Suprapubic skin (tissue), 4 donors: Measurements from ENCODE around the gene AVPI1. TPM values are rescaled to one million over a fixed set of nuclear protein-coding genes. Genes with fewer than 3 reads are reported as not detected.
A peak's percentile ranks its signal among the peaks of the same experiment; 100 is the strongest.

Experiments used
- DNase-seq, 2 donors: peaks; one replicate each; pipeline ENCODE4 v3.0.0-alpha.2; 2019; ENCODE audit warnings: low spot score in 2 of 2
- H3K27ac ChIP-seq: fragments of 200-600 bp; sonication (generic); one replicate; pipeline ENCODE4 v1.5.1; 2019
- H3K27me3 ChIP-seq: fragments of 200-600 bp; sonication (generic); one replicate; pipeline ENCODE4 v1.5.1; 2019
- H3K36me3 ChIP-seq: fragments of 200-600 bp; sonication (generic); one replicate; pipeline ENCODE4 v1.5.1; 2019
- H3K4me1 ChIP-seq: fragments of 200-600 bp; sonication (generic); one replicate; pipeline ENCODE4 v1.5.1; 2019
- H3K4me3 ChIP-seq: fragments of 200-600 bp; sonication (generic); one replicate; pipeline ENCODE4 v1.5.1; 2019; ENCODE audit warnings: mild to moderate bottlenecking
- H3K9me3 ChIP-seq: fragments of 200-600 bp; sonication (generic); one replicate; pipeline ENCODE4 v1.5.1; 2019
- CTCF ChIP-seq, 2 donors: fragments of 200-600 bp in 1 of 2; fragments of 450-650 bp in 1 of 2; sonication (generic) in 1 of 2; IDR thresholded peaks; one replicate each; pipeline ENCODE4 v1.5.1; 2016 to 2019; ENCODE audit warnings: antibody characterized with exemption in 2 of 2, mild to moderate bottlenecking in 1 of 2, moderate library complexity in 1 of 2
- EP300 ChIP-seq: sonication (generic); formaldehyde crosslinking; IDR thresholded peaks from one replicate; pipeline ENCODE4 v1.6.1; 2017; ENCODE audit warnings: antibody characterized with exemption
- POLR2A ChIP-seq, 2 donors: fragments of 450-650 bp; IDR thresholded peaks; one replicate each; pipeline ENCODE4 v1.6.1; 2017; ENCODE audit warnings: antibody characterized with exemption in 2 of 2, mild to moderate bottlenecking in 2 of 2, moderate library complexity in 2 of 2
- POLR2AphosphoS5 ChIP-seq, 3 donors: sonication (generic); formaldehyde crosslinking; IDR thresholded peaks; one replicate each; pipeline ENCODE4 v1.6.1; 2017; ENCODE audit warnings: antibody characterized with exemption in 3 of 3
- WGBS: methylation state at CpG from one replicate; pipeline ENCODE4 v1.1.5; 2018; 5-methylcytosine and 5-hydroxymethylcytosine counted together
- total RNA-seq, 4 donors: library from RNA; depleted of rRNA; stranded (reverse); fragments of >200 nt; gene quantifications; one replicate each; pipeline ENCODE4 v1.1.0, GENCODE V29; 2016

AVPI1 gene
- total RNA-seq, 4 donors from 2014 or later: 118 to 178 (median 142) TPM

GRCh38 chr10:97715259-97715874 lies 28.3 kb upstream of the AVPI1 start:
- DNase-seq: no peak
- Histone ChIP-seq H3K9me3 (no peaks in the 10 kb centered on the region), H3K27me3 (no peaks in the 10 kb centered on the region), H3K27ac (peak overlapping the region; percentile 86), H3K4me1 (peaks cover 69% of the 10 kb centered on the region), H3K4me3 (peak overlapping the region; percentile 54), H3K36me3 (peaks cover 7% of the 10 kb centered on the region)
- WGBS: 35% methylated on average over 8 of the region's 8 CpGs
- no peak for TF ChIP-seq POLR2A (IDR thresholded peaks at IDR 0.05)
- TF ChIP-seq POLR2AphosphoS5 (IDR thresholded peaks at IDR 0.05): no peak
- no peak for TF ChIP-seq EP300
- TF ChIP-seq CTCF (IDR thresholded peaks at IDR 0.05): no peak

DNA sequence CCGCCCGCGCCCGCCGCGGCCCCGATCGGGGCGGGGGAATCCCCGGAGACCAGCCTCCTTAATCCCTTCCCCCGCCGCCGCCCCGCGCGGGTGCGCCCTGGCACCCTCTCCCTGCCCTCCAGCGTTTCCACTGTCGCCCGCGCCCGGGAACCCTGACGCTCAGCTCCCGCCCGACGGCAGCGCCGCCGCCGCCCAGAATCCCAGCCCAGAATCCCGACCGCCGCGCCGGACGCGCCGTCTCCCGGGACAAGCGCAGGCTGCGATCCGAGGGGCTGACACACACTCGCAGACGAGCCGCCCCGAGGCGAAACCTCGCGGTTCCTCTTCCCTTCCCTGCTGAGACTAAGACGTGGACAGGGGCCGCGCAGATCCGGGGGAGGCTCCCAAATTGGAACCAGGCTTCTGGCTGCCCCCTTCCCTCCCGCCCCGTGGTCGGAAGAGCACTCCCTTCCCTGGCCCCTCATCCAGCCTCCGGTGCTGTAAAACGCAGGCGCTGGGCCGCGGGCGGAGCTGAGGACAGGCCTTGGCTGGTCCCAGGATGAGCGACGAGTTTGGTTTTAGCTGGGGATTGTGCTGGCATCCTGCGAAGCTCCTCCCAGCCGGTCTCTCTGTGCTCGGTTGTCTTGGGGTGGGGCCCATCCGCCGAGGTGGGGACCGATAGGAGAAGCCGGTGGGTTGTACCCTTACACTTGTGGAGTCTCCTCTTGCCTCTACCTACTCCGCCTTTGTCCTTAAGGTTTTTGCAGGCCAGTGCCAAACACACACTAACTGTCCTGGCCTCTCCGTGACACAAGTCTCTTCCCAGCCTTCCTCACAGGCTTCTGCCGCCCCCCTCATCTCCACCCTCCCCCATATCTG lies 27.6 kb upstream of the AVPI1 start:
- Histone ChIP-seq H3K4me3 (peak overlapping the region; percentile 54), H3K27me3 (no peaks in the 10 kb centered on the region), H3K36me3 (peaks cover 7% of the 10 kb centered on the region), H3K4me1 (peaks cover 66% of the 10 kb centered on the region), H3K9me3 (no peaks in the 10 kb centered on the region), H3K27ac (peak overlapping the region; percentile 86)
- WGBS: 19% methylated on average over 12 of the region's 74 CpGs
- TF ChIP-seq EP300: no peak
- no peak for TF ChIP-seq POLR2A (IDR thresholded peaks at IDR 0.05)
- TF ChIP-seq POLR2AphosphoS5 (IDR thresholded peaks at IDR 0.05): peak in 2 of 3 donors; percentile 12 to 19
- no peak for TF ChIP-seq CTCF (IDR thresholded peaks at IDR 0.05)
- peak; percentile 88 to 89 for DNase-seq

- Histone ChIP-seq H3K9me3 (no peaks in the 10 kb centered on the region), H3K36me3 (peaks cover 7% of the 10 kb centered on the region), H3K4me1 (peaks cover 65% of the 10 kb centered on the region), H3K27ac (peak overlapping the region; percentile 86), H3K4me3 (peak overlapping the region; percentile 54), H3K27me3 (no peaks in the 10 kb centered on the region)
- DNase-seq: peak; percentile 83 to 85
- TF ChIP-seq POLR2A (IDR thresholded peaks at IDR 0.05) (no peak), POLR2AphosphoS5 (IDR thresholded peaks at IDR 0.05) (peak in 2 of 3 donors; percentile 20 to 45), EP300 (no peak), CTCF (IDR thresholded peaks at IDR 0.05) (peak in 1 of 2 donors; percentile 13)
- 0% methylated on average over 10 of the region's 69 CpGs for WGBS
These were observed 26.9 kb upstream of the AVPI1 start for GRCh38 chr10:97713826-97714400.

GRCh38 chr10:97713339-97713825 lies 26.3 kb upstream of the AVPI1 start, which contains the start of gene MARVELD1:
Gene MARVELD1 (plus strand): TSS chr10:97713730. CDS start chr10:97713877, 147 bp downstream.
- TF ChIP-seq CTCF (IDR thresholded peaks at IDR 0.05): no peak
- no peak for TF ChIP-seq EP300
- no peak for TF ChIP-seq POLR2A (IDR thresholded peaks at IDR 0.05)
- TF ChIP-seq POLR2AphosphoS5 (IDR thresholded peaks at IDR 0.05): no peak
- Histone ChIP-seq H3K4me3 (peak within 1 kb of the TSS; percentile 54), H3K36me3 (peaks cover 7% of the 10 kb centered on the region), H3K27me3 (no peaks in the 10 kb centered on the region), H3K9me3 (no peaks in the 10 kb centered on the region), H3K4me1 (peaks cover 60% of the 10 kb centered on the region), H3K27ac (peak within 1 kb of the TSS; percentile 86)
- WGBS: 5% methylated on average over 37 of the region's 37 CpGs
- peak; percentile 85 to 90 for DNase-seq
